ENCODE data around the gene DNAL4.

- TF ChIP-seq CTCF (IDR thresholded peaks at IDR 0.05) = no peak
- no peak for TF ChIP-seq POLR2A (IDR thresholded peaks at IDR 0.05)
These were observed 26.6 kb downstream of the DNAL4 start for GRCh38 chr22:38767313-38767712.
